ENCODE measurements around the gene STOML1. TPM values are rescaled to one million over a fixed set of nuclear protein-coding genes. Genes with fewer than 3 reads are reported as not detected.
A peak's percentile ranks its signal among the peaks of the same experiment; 100 is the strongest.

The STOML1 gene
- total and polyA plus RNA-seq, 2 experiments from 2014 or later, result 8.2 to 15.6 TPM

GRCh38 chr15:73936588-73937290 lies 55.4 kb downstream of the STOML1 start:
- no peak for DNase-seq (ENCODE audit: low read depth in 1 of 2, low spot score in 1 of 2)
- no peaks in the 10 kb centered on the region for H3K27me3 ChIP-seq
- TF ChIP-seq, protein P1, sequence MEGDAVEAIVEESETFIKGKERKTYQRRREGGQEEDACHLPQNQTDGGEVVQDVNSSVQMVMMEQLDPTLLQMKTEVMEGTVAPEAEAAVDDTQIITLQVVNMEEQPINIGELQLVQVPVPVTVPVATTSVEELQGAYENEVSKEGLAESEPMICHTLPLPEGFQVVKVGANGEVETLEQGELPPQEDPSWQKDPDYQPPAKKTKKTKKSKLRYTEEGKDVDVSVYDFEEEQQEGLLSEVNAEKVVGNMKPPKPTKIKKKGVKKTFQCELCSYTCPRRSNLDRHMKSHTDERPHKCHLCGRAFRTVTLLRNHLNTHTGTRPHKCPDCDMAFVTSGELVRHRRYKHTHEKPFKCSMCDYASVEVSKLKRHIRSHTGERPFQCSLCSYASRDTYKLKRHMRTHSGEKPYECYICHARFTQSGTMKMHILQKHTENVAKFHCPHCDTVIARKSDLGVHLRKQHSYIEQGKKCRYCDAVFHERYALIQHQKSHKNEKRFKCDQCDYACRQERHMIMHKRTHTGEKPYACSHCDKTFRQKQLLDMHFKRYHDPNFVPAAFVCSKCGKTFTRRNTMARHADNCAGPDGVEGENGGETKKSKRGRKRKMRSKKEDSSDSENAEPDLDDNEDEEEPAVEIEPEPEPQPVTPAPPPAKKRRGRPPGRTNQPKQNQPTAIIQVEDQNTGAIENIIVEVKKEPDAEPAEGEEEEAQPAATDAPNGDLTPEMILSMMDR (IDR thresholded peaks at IDR 0.05; ENCODE audit: low read depth, low read length), result no peak
- H3K27ac ChIP-seq, result no peak overlapping the region
- peaks cover 62% of the 10 kb centered on the region for H3K4me1 ChIP-seq (ENCODE audit: low read depth)
- no peaks in the 10 kb centered on the region for H3K36me3 ChIP-seq
- no peak overlapping the region for H3K4me3 ChIP-seq
- H3K9me3 ChIP-seq (ENCODE audit: low read depth), result no peaks in the 10 kb centered on the region

DNA sequence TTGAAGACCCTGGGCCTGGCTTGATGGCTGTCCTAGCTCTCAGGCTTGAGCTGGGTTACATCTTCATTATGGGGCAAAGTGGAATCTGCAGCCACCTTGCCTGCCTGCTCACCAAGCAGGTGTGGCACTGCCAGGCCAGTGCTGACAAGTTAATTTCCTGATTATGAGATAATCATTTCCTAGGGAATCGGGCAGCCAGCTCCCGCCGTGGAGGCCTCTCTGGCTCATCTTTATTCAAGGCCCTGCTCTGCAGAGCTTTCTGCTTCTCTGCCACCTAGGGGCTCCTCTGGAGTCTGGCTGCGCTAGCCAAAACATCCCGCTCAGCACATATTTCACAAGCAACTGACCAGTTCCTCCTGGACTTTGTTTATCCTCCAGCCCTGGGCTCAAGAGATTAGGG lies 55.9 kb downstream of the STOML1 start:
- peak in 1 of 2 donors; percentile 74 for DNase-seq (ENCODE audit: low read depth in 1 of 2, low spot score in 1 of 2)
- H3K27me3 ChIP-seq, result no peaks in the 10 kb centered on the region
- TF ChIP-seq, protein P1 (IDR thresholded peaks at IDR 0.05; ENCODE audit: low read depth, low read length), result peak; percentile 51
- H3K4me3 ChIP-seq, result no peak overlapping the region
- H3K9me3 ChIP-seq (ENCODE audit: low read depth), result no peaks in the 10 kb centered on the region
- peaks cover 57% of the 10 kb centered on the region for H3K4me1 ChIP-seq (ENCODE audit: low read depth)
- no peaks in the 10 kb centered on the region for H3K36me3 ChIP-seq
- H3K27ac ChIP-seq, result no peak overlapping the region

GRCh38 chr15:73935547-73935946 lies 56.5 kb downstream of the STOML1 start:
- no peak overlapping the region for H3K4me3 ChIP-seq
- H3K9me3 ChIP-seq (ENCODE audit: low read depth), result no peaks in the 10 kb centered on the region
- TF ChIP-seq, protein P1 (IDR thresholded peaks at IDR 0.05; ENCODE audit: low read depth, low read length), result no peak
- no peaks in the 10 kb centered on the region for H3K36me3 ChIP-seq
- H3K4me1 ChIP-seq (ENCODE audit: low read depth), result peaks cover 50% of the 10 kb centered on the region
- DNase-seq (ENCODE audit: low read depth in 1 of 2, low spot score in 1 of 2), result peak in 1 of 2 donors; percentile 61
- peak overlapping the region; percentile 62 for H3K27ac ChIP-seq
- H3K27me3 ChIP-seq, result no peaks in the 10 kb centered on the region

- no peak for DNase-seq (ENCODE audit: low read depth in 1 of 2, low spot score in 1 of 2)
- Histone ChIP-seq H3K4me3 (no peak overlapping the region), H3K27ac (peak overlapping the region; percentile 62), H3K36me3 (no peaks in the 10 kb centered on the region), H3K4me1 (ENCODE audit: low read depth) (peaks cover 38% of the 10 kb centered on the region), H3K27me3 (no peaks in the 10 kb centered on the region), H3K9me3 (ENCODE audit: low read depth) (no peaks in the 10 kb centered on the region)
- TF ChIP-seq, protein P1 (IDR thresholded peaks at IDR 0.05; ENCODE audit: low read depth, low read length), result no peak
Measured at GRCh38 chr15:73934281-73934680, 57.8 kb downstream of the STOML1 start.

- Histone ChIP-seq H3K36me3 (no peaks in the 10 kb centered on the region), H3K4me3 (no peak overlapping the region), H3K4me1 (ENCODE audit: low read depth) (peaks cover 44% of the 10 kb centered on the region), H3K27me3 (no peaks in the 10 kb centered on the region), H3K9me3 (ENCODE audit: low read depth) (no peaks in the 10 kb centered on the region), H3K27ac (peak overlapping the region; percentile 66)
- TF ChIP-seq, protein P1 (IDR thresholded peaks at IDR 0.05; ENCODE audit: low read depth, low read length), result no peak
- DNase-seq (ENCODE audit: low read depth in 1 of 2, low spot score in 1 of 2), result no peak
Measured at GRCh38 chr15:73932381-73933191, 59.5 kb downstream of the STOML1 start.

All from cardiac muscle cell (in vitro differentiated cells and primary cell).